A673 (cell line): ENCODE measurements around the gene NHLRC4. TPM values are rescaled to one million over a fixed set of nuclear protein-coding genes. Genes with fewer than 3 reads are reported as not detected.

Experiments
- BruUV-seq: library from RNA; stranded (reverse); fragments of 400-500 nt; replicated peaks from 2 replicates; lab custom pipeline; 2021; lab: Mats Ljungman, UMichigan
- CTCF ChIA-PET: fragments of 300-600 bp; sonication (Branson Sonifier 250); formaldehyde crosslinking; loops from one replicate; lab custom pipeline; 2022; ENCODE audit warnings: antibody characterized with exemption; lab: Charles Lee
- POLR2A ChIA-PET: fragments of 300-600 bp; sonication (Branson Sonifier 250); formaldehyde crosslinking; loops from one replicate; lab custom pipeline; 2022; ENCODE audit warnings: antibody characterized with exemption; ENCODE audit not compliant: low non-redundant PET; lab: Charles Lee
- DNase-seq: peaks from one replicate; pipeline ENCODE4 v3.0.0-alpha.2; 2015; ENCODE audit warnings: low spot score
- H3K27ac ChIP-seq: fragments of 200-600 bp; sonication (generic); 2 replicates; pipeline ENCODE4 v1.5.1; 2016; ENCODE audit warnings: mixed run types, low read depth, mild to moderate bottlenecking, mixed read lengths, antibody characterized with exemption, low read length; ENCODE audit not compliant: poor library complexity, severe bottlenecking
- H3K27me3 ChIP-seq: fragments of 200-600 bp; sonication (generic); replicated peaks from 2 replicates; pipeline ENCODE4 v1.6.1; 2017; ENCODE audit warnings: mixed run types, low read depth, mild to moderate bottlenecking, mixed read lengths, antibody characterized with exemption, low read length; ENCODE audit not compliant: insufficient read depth, poor library complexity
- H3K36me3 ChIP-seq: fragments of 200-600 bp; sonication (generic); 2 replicates; pipeline ENCODE4 v1.6.1; 2016; ENCODE audit warnings: mixed run types, mild to moderate bottlenecking, mixed read lengths, antibody characterized with exemption, low read length; ENCODE audit not compliant: insufficient read depth, poor library complexity, severe bottlenecking
- H3K4me1 ChIP-seq: fragments of 200-600 bp; sonication (generic); 2 replicates; pipeline ENCODE4 v1.6.1; 2017; ENCODE audit warnings: mixed run types, mild to moderate bottlenecking, mixed read lengths, antibody characterized with exemption, low read length; ENCODE audit not compliant: insufficient read depth, poor library complexity, severe bottlenecking
- H3K4me3 ChIP-seq: fragments of 200-600 bp; sonication (generic); 2 replicates; pipeline ENCODE4 v1.5.1; 2016; ENCODE audit warnings: low read depth, mixed run types, mild to moderate bottlenecking, mixed read lengths, low read length; ENCODE audit not compliant: poor library complexity, severe bottlenecking
- H3K9me3 ChIP-seq: fragments of 200-600 bp; sonication (generic); 2 replicates; pipeline ENCODE4 v1.6.1; 2016; ENCODE audit warnings: mixed run types, low read depth, mild to moderate bottlenecking, mixed read lengths, antibody characterized with exemption, low read length; ENCODE audit not compliant: poor library complexity, severe bottlenecking
- CTCF ChIP-seq: fragments of 300-800, 200-600 bp; sonication (generic); conservative IDR thresholded peaks from 2 replicates; pipeline ENCODE4 v1.5.1; 2017; ENCODE audit warnings: low read depth, mild to moderate bottlenecking, antibody characterized with exemption, low read length, moderate library complexity, mixed read lengths
- EZH2 ChIP-seq: fragments of 200-600 bp; sonication (generic); IDR thresholded peaks from 2 replicates; pipeline ENCODE4 v1.6.1; 2017; ENCODE audit warnings: borderline replicate concordance, low read depth, mild to moderate bottlenecking, mixed read lengths, antibody characterized with exemption, low read length; ENCODE audit not compliant: poor library complexity, severe bottlenecking
- intact Hi-C: fragments of 100-400 bp; cut with micrococcal nuclease; formaldehyde crosslinking; loops from one replicate; pipeline ENCODE4 v1.10.0; 2022; ENCODE audit not compliant: unreplicated experiment
- total RNA-seq: library from RNA; stranded (reverse); gene quantifications from 2 replicates; pipeline ENCODE4 v1.2.3, GENCODE V29; 2021

The NHLRC4 gene
- total RNA-seq, 1 experiment from 2014 or later: 0.21 TPM

DNA sequence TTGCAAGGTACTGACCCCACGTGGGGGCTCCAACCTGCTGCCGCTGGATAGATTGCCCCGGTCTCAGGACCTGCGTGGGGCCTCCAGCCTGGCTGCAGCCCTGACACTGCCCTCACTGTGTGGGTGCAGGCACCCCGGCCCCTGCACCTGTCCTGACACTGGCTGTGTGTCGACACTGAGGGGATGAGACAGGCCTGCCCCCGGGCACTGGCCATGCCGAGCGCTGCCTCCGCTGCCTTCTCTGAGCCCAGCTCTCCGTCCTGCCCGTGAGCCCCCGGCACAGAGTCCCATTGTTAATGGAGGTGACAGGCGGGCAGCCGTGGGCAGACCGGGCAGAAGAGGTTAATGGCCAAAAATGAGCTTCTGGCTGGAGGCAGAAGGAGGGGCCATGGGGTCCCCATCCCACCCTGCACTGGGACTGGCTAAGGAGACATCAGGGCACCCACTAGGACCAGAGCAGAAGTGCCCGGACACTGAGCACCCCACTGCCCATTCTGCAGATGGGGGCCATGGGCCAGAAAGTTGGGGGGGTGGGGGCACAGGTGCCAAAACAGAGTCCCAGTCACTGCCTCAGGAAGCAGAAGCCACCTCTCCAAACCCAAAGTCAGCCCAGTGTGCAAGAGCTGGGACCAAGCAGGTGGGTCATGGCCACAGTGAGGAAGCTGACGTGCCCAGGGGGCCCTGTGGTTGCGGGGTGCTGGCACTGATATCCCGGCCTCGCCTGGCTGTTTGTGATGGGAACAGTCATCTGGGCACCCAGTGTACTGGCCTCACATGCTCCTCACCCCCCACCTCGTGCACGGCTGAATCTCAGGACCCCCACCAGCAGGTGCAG is 9.1 kb upstream of the NHLRC4 start:
- POLR2A ChIA-PET: no interaction called here
- DNase-seq: no peak
- no peaks in the 10 kb centered on the region for H3K4me1 ChIP-seq
- H3K9me3 ChIP-seq: no peaks in the 10 kb centered on the region
- H3K27ac ChIP-seq: no peak overlapping the region
- no peaks in the 10 kb centered on the region for H3K36me3 ChIP-seq
- intact Hi-C loops: no loop called here
- CTCF ChIA-PET: no interaction called here
- BruUV-seq: no TSS peak
- peaks cover 44% of the 10 kb centered on the region for H3K27me3 ChIP-seq
- H3K4me3 ChIP-seq: no peak overlapping the region
- TF ChIP-seq EZH2 (no peak), CTCF (no peak)

DNA sequence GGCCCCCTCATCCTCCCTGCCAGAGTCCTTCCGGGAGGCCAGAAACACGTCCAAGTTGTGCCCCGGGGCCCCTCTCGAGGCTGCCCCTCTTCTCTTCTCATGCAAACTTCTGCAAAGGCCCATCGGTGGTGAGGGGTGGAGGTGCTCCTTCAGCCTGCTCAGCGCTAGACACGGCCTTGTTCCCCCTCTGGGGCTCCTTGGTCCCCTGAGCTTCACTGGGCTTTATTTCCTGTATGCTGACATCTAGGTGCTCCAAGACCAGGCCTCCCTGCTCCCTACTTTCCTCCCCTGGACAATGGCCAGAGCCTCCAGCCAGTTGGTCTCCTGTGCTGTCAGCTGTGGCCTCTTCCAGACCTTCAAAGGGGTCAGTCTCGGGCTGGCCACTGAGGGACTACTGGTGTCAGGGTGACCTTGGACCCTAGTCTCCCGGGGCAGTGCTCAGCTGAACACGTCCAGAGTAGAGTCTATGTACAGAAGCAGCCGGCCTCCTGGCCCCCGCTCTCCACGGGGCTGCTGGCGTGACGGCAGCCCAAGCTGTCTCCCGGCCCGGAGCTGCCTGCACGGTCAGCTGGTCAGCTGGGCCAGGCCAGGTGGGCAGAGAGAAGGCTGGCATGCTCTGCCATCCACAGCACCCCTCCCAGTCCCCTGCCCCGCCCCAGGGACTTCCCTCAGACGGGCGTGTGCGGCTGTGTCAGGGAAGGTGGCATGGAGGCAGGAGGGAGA is 8.3 kb upstream of the NHLRC4 start:
- no TSS peak for BruUV-seq
- intact Hi-C loops: no loop called here
- Histone ChIP-seq H3K9me3 (no peaks in the 10 kb centered on the region), H3K4me3 (no peak overlapping the region), H3K4me1 (no peaks in the 10 kb centered on the region), H3K27ac (no peak overlapping the region), H3K27me3 (peaks cover 45% of the 10 kb centered on the region), H3K36me3 (no peaks in the 10 kb centered on the region)
- POLR2A ChIA-PET: no interaction called here
- TF ChIP-seq EZH2: no peak
- TF ChIP-seq CTCF: no peak
- CTCF ChIA-PET: no interaction called here
- no peak for DNase-seq

- Histone ChIP-seq H3K36me3 (no peaks in the 10 kb centered on the region), H3K9me3 (no peaks in the 10 kb centered on the region), H3K27me3 (peaks cover 45% of the 10 kb centered on the region), H3K4me1 (no peaks in the 10 kb centered on the region), H3K27ac (no peak overlapping the region), H3K4me3 (no peak overlapping the region)
- TF ChIP-seq CTCF: no peak
- no peak for TF ChIP-seq EZH2
- BruUV-seq: no TSS peak
- ChIA-PET CTCF (no interaction called here), POLR2A (no interaction called here)
- no peak for DNase-seq
- intact Hi-C loops: no loop called here
Measured at GRCh38 chr16:559021-559380, 7.8 kb upstream of the NHLRC4 start.
